ENCODE results near the gene ZPLD1. TPM values are rescaled to one million over a fixed set of nuclear protein-coding genes. Genes with fewer than 3 reads are reported as not detected.

The ZPLD1 gene
- total RNA-seq: not detected

GRCh38 chr3:102434715-102435114 is at the start of gene ZPLD1:
ZPLD1 (plus strand) TSS chr3:102435015; CDS start chr3:102438488, 3,473 bp downstream.
- Histone ChIP-seq H3K9me3 (ENCODE audit: low read depth, low read length) (no peaks in the 10 kb centered on the region), H3K4me3 (ENCODE audit: low read length) (no peak within 1 kb of the TSS), H3K4me1 (ENCODE audit: insufficient read depth, low read length) (no peaks in the 10 kb centered on the region), H3K27me3 (ENCODE audit: insufficient read depth, low read length) (no peaks in the 10 kb centered on the region)

GRCh38 chr3:102390171-102390864 is 44.5 kb upstream of the ZPLD1 start:
- Histone ChIP-seq H3K4me1 (ENCODE audit: insufficient read depth, low read length) (no peaks in the 10 kb centered on the region), H3K27me3 (ENCODE audit: insufficient read depth, low read length) (no peaks in the 10 kb centered on the region), H3K9me3 (ENCODE audit: low read depth, low read length) (no peaks in the 10 kb centered on the region), H3K4me3 (ENCODE audit: low read length) (no peak overlapping the region)

- no peaks in the 10 kb centered on the region for H3K9me3 ChIP-seq (ENCODE audit: low read depth, low read length)
- H3K27me3 ChIP-seq (ENCODE audit: insufficient read depth, low read length): no peaks in the 10 kb centered on the region
- no peak overlapping the region for H3K4me3 ChIP-seq (ENCODE audit: low read length)
- no peaks in the 10 kb centered on the region for H3K4me1 ChIP-seq (ENCODE audit: insufficient read depth, low read length)
Measured at GRCh38 chr3:102390916-102391315, 43.9 kb upstream of the ZPLD1 start.

GRCh38 chr3:102391491-102391890 is 43.3 kb upstream of the ZPLD1 start:
- Histone ChIP-seq H3K4me3 (ENCODE audit: low read length) (no peak overlapping the region), H3K27me3 (ENCODE audit: insufficient read depth, low read length) (no peaks in the 10 kb centered on the region), H3K4me1 (ENCODE audit: insufficient read depth, low read length) (no peaks in the 10 kb centered on the region)

DNA sequence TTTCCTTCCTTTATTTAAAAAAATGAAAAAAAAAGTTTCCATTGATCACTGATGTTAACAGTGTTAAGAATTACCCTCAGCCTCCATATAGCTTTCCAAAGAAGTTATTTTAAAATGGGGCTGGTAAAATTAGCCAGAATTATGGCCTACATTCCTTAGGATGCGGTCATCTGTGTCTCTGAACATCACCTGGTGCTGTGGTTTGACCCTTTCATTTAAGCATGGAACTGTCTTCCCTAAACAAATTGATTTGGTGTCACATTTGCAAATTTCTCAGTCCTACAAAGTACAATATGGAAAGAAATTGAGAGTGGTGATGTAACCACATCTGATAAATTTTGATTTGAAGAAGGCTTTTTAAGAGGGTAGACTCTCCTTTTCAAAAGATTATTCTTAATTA is 40.3 kb upstream of the ZPLD1 start:
- Histone ChIP-seq H3K27me3 (ENCODE audit: insufficient read depth, low read length) (no peaks in the 10 kb centered on the region), H3K4me1 (ENCODE audit: insufficient read depth, low read length) (no peaks in the 10 kb centered on the region), H3K4me3 (ENCODE audit: low read length) (no peak overlapping the region), H3K9me3 (ENCODE audit: low read depth, low read length) (no peaks in the 10 kb centered on the region)

More at GRCh38 chr3:102391491-102391890, 43.3 kb upstream of the ZPLD1 start:
- H3K9me3 ChIP-seq (ENCODE audit: low read depth, low read length): no peaks in the 10 kb centered on the region

DNA sequence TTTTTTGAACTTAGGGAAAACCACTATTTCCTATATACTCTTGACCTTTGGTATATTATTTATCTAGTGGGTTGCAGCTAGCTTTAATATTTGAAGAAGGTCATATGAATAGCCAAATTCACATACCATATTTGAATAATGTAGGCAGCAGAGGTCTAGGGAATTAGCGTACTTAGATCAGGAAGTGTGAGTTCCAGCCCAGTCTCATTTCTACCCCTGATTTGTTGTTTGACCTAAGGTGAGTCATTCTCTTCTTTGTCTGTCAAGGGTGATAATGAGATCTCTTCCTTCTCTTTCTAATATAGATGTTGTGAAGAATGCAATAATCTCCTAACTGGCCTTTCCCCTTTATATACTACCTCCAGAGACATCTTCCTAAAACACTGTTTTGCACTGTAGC is 36.6 kb upstream of the ZPLD1 start:
- H3K4me3 ChIP-seq (ENCODE audit: low read length): no peak overlapping the region
- no peaks in the 10 kb centered on the region for H3K4me1 ChIP-seq (ENCODE audit: insufficient read depth, low read length)
- H3K27me3 ChIP-seq (ENCODE audit: insufficient read depth, low read length): no peaks in the 10 kb centered on the region
- no peaks in the 10 kb centered on the region for H3K9me3 ChIP-seq (ENCODE audit: low read depth, low read length)

DNA sequence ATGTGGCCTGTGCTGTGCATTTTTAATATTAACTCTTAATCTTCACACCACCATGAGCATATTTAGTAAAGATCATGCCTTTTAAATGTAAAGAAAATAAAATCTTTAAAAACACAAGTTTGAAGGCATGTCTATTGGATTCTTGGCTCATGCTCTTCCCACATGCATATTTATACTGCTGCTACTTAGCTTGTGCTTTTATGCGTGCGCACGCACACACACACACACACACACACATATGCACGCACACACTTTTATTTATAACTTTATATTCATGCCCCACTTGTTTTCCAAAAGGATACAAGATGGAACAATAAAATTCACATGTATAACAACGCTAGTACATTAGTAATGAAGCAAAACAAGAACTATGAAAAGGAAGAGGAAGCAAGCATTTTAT is 36.1 kb upstream of the ZPLD1 start:
- Histone ChIP-seq H3K27me3 (ENCODE audit: insufficient read depth, low read length) (no peaks in the 10 kb centered on the region), H3K4me3 (ENCODE audit: low read length) (no peak overlapping the region), H3K9me3 (ENCODE audit: low read depth, low read length) (no peaks in the 10 kb centered on the region), H3K4me1 (ENCODE audit: insufficient read depth, low read length) (no peaks in the 10 kb centered on the region)

DNA sequence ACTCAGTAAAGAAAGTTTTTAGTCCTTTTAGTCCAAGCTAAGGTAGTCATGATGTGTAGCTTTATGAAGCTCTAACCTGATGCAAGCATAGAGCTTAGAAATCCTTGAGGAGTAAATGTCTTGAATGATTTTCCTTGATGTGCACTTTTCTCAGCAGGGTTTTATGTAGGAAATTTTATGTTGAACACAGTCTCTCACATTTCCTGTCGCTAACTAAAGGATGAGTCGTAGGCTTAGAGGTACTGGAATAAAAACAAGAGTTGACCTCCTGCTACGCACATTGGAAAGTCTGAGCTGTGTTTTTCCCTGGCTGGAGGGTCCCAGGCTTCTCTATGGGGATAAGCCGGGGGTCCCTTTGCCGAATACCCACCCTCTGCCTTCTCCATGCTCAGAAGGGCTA is 34.7 kb upstream of the ZPLD1 start:
- no peaks in the 10 kb centered on the region for H3K4me1 ChIP-seq (ENCODE audit: insufficient read depth, low read length)
- H3K27me3 ChIP-seq (ENCODE audit: insufficient read depth, low read length): no peaks in the 10 kb centered on the region

DNA sequence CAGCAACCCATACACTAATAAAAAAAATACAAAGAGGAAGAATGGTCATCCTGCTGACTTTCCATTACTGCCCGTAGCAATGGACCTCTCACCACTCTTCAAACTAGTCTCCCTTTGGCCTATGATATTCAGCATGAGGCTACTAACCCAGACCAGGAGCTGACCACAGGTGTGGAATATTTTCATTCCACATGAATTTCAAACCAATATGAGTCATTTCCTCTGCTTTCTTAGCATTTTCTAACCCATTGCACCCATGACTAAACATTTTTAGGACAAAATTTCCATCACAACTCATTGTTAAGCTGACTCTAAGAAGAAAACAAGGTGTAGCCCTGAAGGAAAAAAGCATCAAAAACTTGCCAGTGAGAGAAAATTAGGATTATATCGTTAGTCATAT is 34.0 kb upstream of the ZPLD1 start:
- Histone ChIP-seq H3K4me1 (ENCODE audit: insufficient read depth, low read length) (no peaks in the 10 kb centered on the region), H3K27me3 (ENCODE audit: insufficient read depth, low read length) (no peaks in the 10 kb centered on the region), H3K4me3 (ENCODE audit: low read length) (no peak overlapping the region), H3K9me3 (ENCODE audit: low read depth, low read length) (no peaks in the 10 kb centered on the region)

More for the DNA sequence above, 34.7 kb upstream of the ZPLD1 start:
- no peak overlapping the region for H3K4me3 ChIP-seq (ENCODE audit: low read length)
- H3K9me3 ChIP-seq (ENCODE audit: low read depth, low read length): no peaks in the 10 kb centered on the region

GRCh38 chr3:102410616-102411015 is 24.2 kb upstream of the ZPLD1 start:
- Histone ChIP-seq H3K27me3 (ENCODE audit: insufficient read depth, low read length) (no peaks in the 10 kb centered on the region), H3K4me3 (ENCODE audit: low read length) (no peak overlapping the region), H3K9me3 (ENCODE audit: low read depth, low read length) (no peaks in the 10 kb centered on the region), H3K4me1 (ENCODE audit: insufficient read depth, low read length) (no peaks in the 10 kb centered on the region)

GRCh38 chr3:102415553-102415952 is 19.3 kb upstream of the ZPLD1 start:
- Histone ChIP-seq H3K27me3 (ENCODE audit: insufficient read depth, low read length) (no peaks in the 10 kb centered on the region), H3K4me1 (ENCODE audit: insufficient read depth, low read length) (no peaks in the 10 kb centered on the region), H3K4me3 (ENCODE audit: low read length) (no peak overlapping the region), H3K9me3 (ENCODE audit: low read depth, low read length) (no peaks in the 10 kb centered on the region)

DNA sequence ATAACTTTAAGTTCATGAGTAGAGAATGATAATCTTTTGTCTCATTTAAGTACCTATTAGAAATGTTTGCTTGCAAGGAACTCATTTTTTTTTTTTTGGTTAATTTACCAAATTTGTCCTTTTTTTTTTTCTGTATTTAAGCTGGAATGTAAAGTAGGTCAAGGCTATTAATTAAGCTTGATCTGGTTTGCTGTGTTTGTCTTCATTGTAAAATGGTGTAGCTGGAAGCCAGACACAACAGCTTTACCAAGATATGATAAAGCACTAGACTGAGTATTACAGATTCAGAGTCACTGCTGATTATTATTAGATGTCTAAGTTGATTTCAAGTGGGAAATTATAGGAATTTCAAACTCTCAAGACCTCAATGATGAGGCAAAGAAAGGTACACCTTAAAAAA is 15.0 kb upstream of the ZPLD1 start:
- H3K4me1 ChIP-seq (ENCODE audit: insufficient read depth, low read length): no peaks in the 10 kb centered on the region
- H3K27me3 ChIP-seq (ENCODE audit: insufficient read depth, low read length): no peaks in the 10 kb centered on the region
- no peak overlapping the region for H3K4me3 ChIP-seq (ENCODE audit: low read length)
- no peaks in the 10 kb centered on the region for H3K9me3 ChIP-seq (ENCODE audit: low read depth, low read length)

DNA sequence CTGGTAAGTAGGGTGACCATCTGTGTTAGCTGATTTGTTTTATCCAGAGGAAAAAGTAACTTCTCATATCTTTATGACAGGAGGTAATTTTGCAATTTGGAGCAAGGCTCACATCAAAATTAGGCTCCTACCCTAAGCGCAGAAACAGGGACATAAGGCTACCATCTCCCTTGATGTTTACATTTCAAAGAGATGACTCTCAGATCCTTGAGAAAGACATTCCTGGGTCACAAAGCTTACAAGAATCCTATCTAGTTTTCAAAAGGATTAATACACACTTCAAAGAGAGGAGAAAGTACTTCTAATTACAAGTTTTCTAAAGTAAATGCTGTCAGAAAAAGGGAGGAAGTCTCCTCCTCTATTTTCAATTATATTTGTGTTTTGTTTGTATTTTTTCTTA is 7.0 kb downstream of the ZPLD1 start:
- Histone ChIP-seq H3K4me3 (ENCODE audit: low read length) (no peak overlapping the region), H3K4me1 (ENCODE audit: insufficient read depth, low read length) (no peaks in the 10 kb centered on the region), H3K27me3 (ENCODE audit: insufficient read depth, low read length) (no peaks in the 10 kb centered on the region), H3K9me3 (ENCODE audit: low read depth, low read length) (no peaks in the 10 kb centered on the region)

DNA sequence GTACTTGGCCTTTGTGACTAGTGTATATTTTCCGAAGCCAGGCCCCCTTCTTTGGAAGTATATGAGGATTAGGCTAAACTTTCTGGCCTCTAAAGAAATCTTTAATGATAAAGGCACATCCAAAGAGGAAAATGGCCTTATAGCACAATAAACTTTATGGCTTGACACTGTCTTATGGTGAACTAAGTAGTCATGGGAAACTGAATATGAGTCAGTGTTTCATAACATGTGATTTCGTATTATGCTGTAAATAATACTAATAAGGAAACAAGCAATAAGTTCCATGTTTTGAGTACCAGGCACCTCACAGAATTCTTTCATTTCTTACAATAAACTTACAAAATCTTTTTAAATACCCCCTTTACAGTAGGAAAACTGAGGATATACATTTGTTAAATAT is 8.2 kb downstream of the ZPLD1 start:
- no peak overlapping the region for H3K4me3 ChIP-seq (ENCODE audit: low read length)
- H3K4me1 ChIP-seq (ENCODE audit: insufficient read depth, low read length): no peaks in the 10 kb centered on the region
- no peaks in the 10 kb centered on the region for H3K9me3 ChIP-seq (ENCODE audit: low read depth, low read length)
- no peaks in the 10 kb centered on the region for H3K27me3 ChIP-seq (ENCODE audit: insufficient read depth, low read length)

GRCh38 chr3:102444101-102444500 is 9.3 kb downstream of the ZPLD1 start:
- Histone ChIP-seq H3K4me1 (ENCODE audit: insufficient read depth, low read length) (no peaks in the 10 kb centered on the region), H3K9me3 (ENCODE audit: low read depth, low read length) (no peaks in the 10 kb centered on the region), H3K4me3 (ENCODE audit: low read length) (no peak overlapping the region), H3K27me3 (ENCODE audit: insufficient read depth, low read length) (no peaks in the 10 kb centered on the region)

- Histone ChIP-seq H3K27me3 (ENCODE audit: insufficient read depth, low read length) (no peaks in the 10 kb centered on the region), H3K4me1 (ENCODE audit: insufficient read depth, low read length) (no peaks in the 10 kb centered on the region), H3K4me3 (ENCODE audit: low read length) (no peak overlapping the region), H3K9me3 (ENCODE audit: low read depth, low read length) (no peaks in the 10 kb centered on the region)
Measured at GRCh38 chr3:102447272-102447671, 12.5 kb downstream of the ZPLD1 start.

Measured in mononuclear cell (primary cell).